Activated CD4-positive, alpha-beta T cell treated with anti-CD3 and anti-CD28 coated beads for 48 hours (primary cell): ENCODE results near the gene SLC25A3.
A peak's percentile ranks its signal among the peaks of the same experiment; 100 is the strongest.
"Not testable (repeated sequence)": the region's sequence is repeated elsewhere in the genome, so short reads cannot be mapped to it uniquely, and the experiment has no call there.

Source experiments
- DNase-seq: peaks from one replicate; pipeline ENCODE4 v3.0.0-alpha.2; 2020

Gene SLC25A3

GRCh38 chr12:98595243-98595988 lies 1.9 kb downstream of the SLC25A3 start:
- DNase-seq, result peak; percentile 19

- DNase-seq, result not testable (repeated sequence)
These were observed 3.8 kb downstream of the SLC25A3 start for GRCh38 chr12:98597313-98597712.

- no peak for DNase-seq
These were observed 8.4 kb downstream of the SLC25A3 start for GRCh38 chr12:98601924-98602323.

GRCh38 chr12:98606359-98606988 lies 13.0 kb downstream of the SLC25A3 start:
- no peak for DNase-seq

GRCh38 chr12:98610596-98610995 lies 17.1 kb downstream of the SLC25A3 start:
- no peak for DNase-seq

GRCh38 chr12:98612696-98613334 lies 19.3 kb downstream of the SLC25A3 start:
- DNase-seq, result no peak

GRCh38 chr12:98618952-98619351 lies 25.5 kb downstream of the SLC25A3 start:
- DNase-seq, result no peak

- no peak for DNase-seq
These were observed 42.3 kb downstream of the SLC25A3 start for GRCh38 chr12:98635657-98636323.

GRCh38 chr12:98637068-98637467 lies 43.6 kb downstream of the SLC25A3 start:
- DNase-seq, result no peak

GRCh38 chr12:98638009-98638408 lies 44.5 kb downstream of the SLC25A3 start:
- no peak for DNase-seq

GRCh38 chr12:98639491-98639890 lies 46.0 kb downstream of the SLC25A3 start:
- DNase-seq, result no peak

GRCh38 chr12:98642801-98643200 lies 49.3 kb downstream of the SLC25A3 start:
- not testable (repeated sequence) for DNase-seq

- no peak for DNase-seq
These were observed 50.9 kb downstream of the SLC25A3 start for GRCh38 chr12:98644433-98644711.

- DNase-seq, result peak; percentile 98
These were observed 51.5 kb downstream of the SLC25A3 start, which contains the start of the genes APAF1 and IKBIP for GRCh38 chr12:98644712-98645571. Gene APAF1 (plus strand): TSS chr12:98645290. CDS start chr12:98648360, 3,070 bp downstream. Gene IKBIP (minus strand): TSS chr12:98644788. CDS start chr12:98644701, 87 bp downstream.

GRCh38 chr12:98645572-98646067 lies 52.1 kb downstream of the SLC25A3 start:
- peak; percentile 17 for DNase-seq

- no peak for DNase-seq
These were observed 53.0 kb downstream of the SLC25A3 start for GRCh38 chr12:98646294-98647090.

GRCh38 chr12:98651328-98651727 lies 57.8 kb downstream of the SLC25A3 start:
- DNase-seq, result no peak

- DNase-seq, result no peak
These were observed 60.5 kb downstream of the SLC25A3 start for GRCh38 chr12:98653866-98654493.
